ES-I3 (cell line): ENCODE results near the gene SLC9B2.
A peak's percentile ranks its signal among the peaks of the same experiment; 100 is the strongest.

ENCODE experiments used
- H3K36me3 ChIP-seq: 2 replicates; pipeline ENCODE4 v1.6.1; 2013; ENCODE audit warnings: mild to moderate bottlenecking, low read length, control low read depth, moderate library complexity; ENCODE audit not compliant: insufficient read depth
- H3K4me1 ChIP-seq: 2 replicates; pipeline ENCODE4 v1.6.1; 2013; ENCODE audit warnings: mild to moderate bottlenecking, control low read depth, low read length; ENCODE audit not compliant: insufficient read depth
- H3K9ac ChIP-seq: 2 replicates; pipeline ENCODE4 v1.6.1; 2013; ENCODE audit warnings: low read depth, mild to moderate bottlenecking, low read length, moderate library complexity
- H3K9me3 ChIP-seq: 2 replicates; pipeline ENCODE4 v1.6.1; 2013; ENCODE audit warnings: mild to moderate bottlenecking, low read length, moderate library complexity; ENCODE audit not compliant: control insufficient read depth, insufficient read depth

The SLC9B2 gene, protein sequence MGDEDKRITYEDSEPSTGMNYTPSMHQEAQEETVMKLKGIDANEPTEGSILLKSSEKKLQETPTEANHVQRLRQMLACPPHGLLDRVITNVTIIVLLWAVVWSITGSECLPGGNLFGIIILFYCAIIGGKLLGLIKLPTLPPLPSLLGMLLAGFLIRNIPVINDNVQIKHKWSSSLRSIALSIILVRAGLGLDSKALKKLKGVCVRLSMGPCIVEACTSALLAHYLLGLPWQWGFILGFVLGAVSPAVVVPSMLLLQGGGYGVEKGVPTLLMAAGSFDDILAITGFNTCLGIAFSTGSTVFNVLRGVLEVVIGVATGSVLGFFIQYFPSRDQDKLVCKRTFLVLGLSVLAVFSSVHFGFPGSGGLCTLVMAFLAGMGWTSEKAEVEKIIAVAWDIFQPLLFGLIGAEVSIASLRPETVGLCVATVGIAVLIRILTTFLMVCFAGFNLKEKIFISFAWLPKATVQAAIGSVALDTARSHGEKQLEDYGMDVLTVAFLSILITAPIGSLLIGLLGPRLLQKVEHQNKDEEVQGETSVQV

DNA sequence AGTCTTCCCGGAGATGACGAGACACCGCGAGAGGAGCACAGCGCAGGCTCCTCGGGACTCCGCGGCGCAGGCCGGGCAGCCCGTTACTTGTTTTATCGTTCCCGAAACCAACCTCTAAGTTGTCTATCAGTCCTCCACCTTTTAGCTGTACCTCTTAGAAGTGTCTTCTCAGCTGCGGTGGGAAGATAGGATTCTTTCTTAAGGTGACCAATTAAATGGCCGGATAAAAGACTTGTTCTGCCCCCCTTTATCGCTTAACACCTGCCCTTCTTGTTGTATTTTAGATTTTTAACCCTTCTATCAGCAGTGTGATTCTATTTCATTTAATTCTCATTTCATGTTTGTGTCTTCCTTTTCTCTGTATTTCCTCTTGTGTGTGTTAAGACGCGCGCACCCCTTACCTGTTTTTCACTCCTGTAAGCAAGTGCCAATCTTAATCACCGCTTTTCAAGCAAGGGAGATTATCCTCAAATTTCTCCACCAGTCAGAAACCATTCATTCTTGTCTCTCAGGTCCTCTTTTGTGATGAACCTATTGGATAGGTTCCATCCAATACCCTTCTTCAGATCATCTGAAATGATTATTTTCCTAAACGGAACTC, at the start of gene SLC9B2:
TSS of gene SLC9B2 (minus strand) at position 15 of the 601 bp plus-strand sequence. CDS start 9,211 bp downstream, outside the sequence.
- no peaks in the 10 kb centered on the region for H3K4me1 ChIP-seq

DNA sequence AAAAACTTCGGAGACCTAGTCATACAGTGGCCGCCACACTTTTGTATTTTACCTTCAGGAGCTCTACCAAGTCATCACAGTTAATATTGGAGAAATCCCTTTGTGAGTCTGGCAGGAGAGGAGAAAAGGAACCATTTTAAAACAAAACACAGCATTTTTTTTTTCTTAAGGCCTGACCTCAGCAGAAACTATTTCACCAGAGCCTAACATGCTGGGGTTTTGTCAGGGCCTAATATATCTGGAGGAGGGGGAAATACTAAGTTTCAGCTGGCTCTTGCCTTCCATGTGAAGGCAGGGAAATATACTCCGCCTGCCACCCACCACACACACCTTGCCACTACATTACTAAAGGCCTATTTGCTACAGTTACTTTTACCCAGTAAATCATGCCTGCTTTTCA, 49.6 kb upstream of the SLC9B2 start:
- Histone ChIP-seq H3K36me3 (0 out of 2 replicates have a peak, but pooled peaks cover 3% of the 10 kb centered on the region), H3K9me3 (no peaks in the 10 kb centered on the region), H3K9ac (no peak overlapping the region), H3K4me1 (no peaks in the 10 kb centered on the region)

More for the DNA sequence above, at the start of gene SLC9B2:
- H3K9ac ChIP-seq, result peak within 1 kb of the TSS; percentile 89
- H3K36me3 ChIP-seq, result no peaks in the 10 kb centered on the region
- no peaks in the 10 kb centered on the region for H3K9me3 ChIP-seq

DNA sequence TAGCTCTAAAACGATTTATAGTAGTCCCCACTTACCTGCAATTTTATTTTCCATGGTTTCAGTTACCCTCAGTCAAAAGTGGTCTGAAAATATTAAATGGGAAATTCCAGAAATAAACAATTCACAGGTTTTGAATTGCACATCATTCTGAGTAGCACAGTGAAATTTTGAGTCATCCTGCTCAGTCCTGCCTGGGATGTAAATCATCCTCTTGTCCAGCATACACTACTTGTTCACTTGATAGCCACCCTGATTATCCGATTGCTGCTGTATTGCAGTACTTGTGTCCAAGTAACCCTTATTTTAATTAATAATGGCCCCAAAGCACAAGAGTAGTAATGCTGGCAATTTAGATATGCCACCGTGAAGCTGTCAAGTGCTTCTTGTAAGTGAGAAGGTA, 46.6 kb upstream of the SLC9B2 start:
- Histone ChIP-seq H3K9ac (no peak overlapping the region), H3K9me3 (no peaks in the 10 kb centered on the region), H3K36me3 (0 out of 2 replicates have a peak, but pooled peaks cover 3% of the 10 kb centered on the region), H3K4me1 (no peaks in the 10 kb centered on the region)

DNA sequence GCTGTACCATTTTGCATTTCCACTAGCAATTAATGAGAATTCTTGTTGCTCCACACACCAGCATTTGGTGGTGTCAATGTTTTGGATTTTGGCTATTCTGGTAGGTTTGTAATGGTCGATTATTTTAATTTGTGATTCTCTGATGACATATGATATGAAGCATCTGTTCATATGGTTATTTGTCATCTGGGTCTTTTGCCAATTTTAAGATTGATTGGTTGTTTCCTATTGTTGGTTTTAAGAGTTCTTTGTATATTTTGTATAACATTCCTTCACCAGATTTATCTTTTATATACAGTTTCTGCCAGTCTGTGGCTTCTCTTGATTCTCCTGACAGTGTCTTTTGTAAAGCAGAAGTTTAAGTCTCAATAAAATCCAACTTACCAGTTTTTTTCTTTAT, 41.6 kb upstream of the SLC9B2 start:
- Histone ChIP-seq H3K36me3 (0 out of 2 replicates have a peak, but pooled peaks cover 3% of the 10 kb centered on the region), H3K4me1 (no peaks in the 10 kb centered on the region), H3K9ac (no peak overlapping the region), H3K9me3 (no peaks in the 10 kb centered on the region)

DNA sequence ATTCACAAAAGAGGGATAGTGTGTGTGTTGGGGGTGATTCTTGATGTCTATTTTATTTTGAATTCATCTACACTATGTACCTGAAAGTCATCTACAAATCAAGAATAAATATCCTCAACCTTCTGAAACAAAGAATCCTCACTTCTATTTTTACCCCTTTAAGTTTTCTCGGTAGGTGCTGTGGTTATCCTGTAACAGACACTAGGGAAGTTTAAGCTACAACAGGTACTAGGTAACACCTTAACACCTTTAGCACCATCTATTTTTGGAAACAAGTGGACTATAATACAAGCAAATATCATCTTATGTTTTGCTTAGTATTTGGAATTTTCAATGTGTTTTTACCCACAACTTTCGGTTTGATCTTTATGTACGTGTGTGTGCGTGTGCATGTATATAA, 35.0 kb upstream of the SLC9B2 start:
- Histone ChIP-seq H3K4me1 (no peaks in the 10 kb centered on the region), H3K36me3 (peaks cover 6% of the 10 kb centered on the region), H3K9ac (no peak overlapping the region), H3K9me3 (no peaks in the 10 kb centered on the region)

GRCh38 chr4:103108542-103108941, 32.0 kb upstream of the SLC9B2 start:
- Histone ChIP-seq H3K9me3 (no peaks in the 10 kb centered on the region), H3K9ac (no peak overlapping the region), H3K36me3 (peaks cover 9% of the 10 kb centered on the region), H3K4me1 (no peaks in the 10 kb centered on the region)

DNA sequence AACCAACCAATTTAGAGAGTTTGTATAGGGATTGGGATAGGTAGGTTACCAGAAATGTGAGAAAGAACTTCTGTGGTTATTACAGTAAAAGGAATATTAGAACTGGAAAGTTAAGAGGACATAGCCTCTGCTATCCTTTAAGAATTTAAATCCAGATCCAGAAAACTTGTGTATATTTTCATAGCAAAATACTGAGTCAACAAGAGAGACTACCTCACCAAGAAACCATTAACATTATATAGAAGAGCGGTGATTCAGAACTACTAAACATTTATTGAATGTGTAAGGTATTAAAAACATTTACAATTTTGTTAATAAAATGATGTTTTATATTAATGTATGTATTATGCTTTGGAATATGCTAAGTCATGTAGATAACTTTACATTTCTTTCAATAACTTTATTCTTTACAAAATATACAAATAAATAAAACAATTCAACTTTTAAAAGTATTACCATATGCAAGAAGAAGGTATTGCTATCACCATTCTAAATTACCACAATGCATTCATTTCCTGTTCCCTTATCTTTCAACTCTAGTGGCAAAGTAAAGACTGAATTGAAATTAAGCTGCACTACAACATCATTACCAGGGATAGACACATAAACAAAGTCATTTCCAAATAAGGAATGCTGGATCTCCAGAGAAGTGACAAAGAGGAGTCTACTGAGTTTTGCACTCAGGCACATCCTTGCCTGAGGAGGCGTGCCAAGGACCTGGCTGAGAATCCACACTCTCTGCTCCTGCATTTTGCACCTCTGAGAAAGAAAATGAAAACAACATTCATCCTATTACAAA, 29.2 kb upstream of the SLC9B2 start:
- peaks cover 9% of the 10 kb centered on the region for H3K36me3 ChIP-seq
- H3K9ac ChIP-seq, result no peak overlapping the region
- H3K9me3 ChIP-seq, result no peaks in the 10 kb centered on the region
- no peaks in the 10 kb centered on the region for H3K4me1 ChIP-seq

- Histone ChIP-seq H3K9me3 (no peaks in the 10 kb centered on the region), H3K9ac (no peak overlapping the region), H3K36me3 (peaks cover 9% of the 10 kb centered on the region), H3K4me1 (no peaks in the 10 kb centered on the region)
Measured at GRCh38 chr4:103104886-103105285, 28.3 kb upstream of the SLC9B2 start.

DNA sequence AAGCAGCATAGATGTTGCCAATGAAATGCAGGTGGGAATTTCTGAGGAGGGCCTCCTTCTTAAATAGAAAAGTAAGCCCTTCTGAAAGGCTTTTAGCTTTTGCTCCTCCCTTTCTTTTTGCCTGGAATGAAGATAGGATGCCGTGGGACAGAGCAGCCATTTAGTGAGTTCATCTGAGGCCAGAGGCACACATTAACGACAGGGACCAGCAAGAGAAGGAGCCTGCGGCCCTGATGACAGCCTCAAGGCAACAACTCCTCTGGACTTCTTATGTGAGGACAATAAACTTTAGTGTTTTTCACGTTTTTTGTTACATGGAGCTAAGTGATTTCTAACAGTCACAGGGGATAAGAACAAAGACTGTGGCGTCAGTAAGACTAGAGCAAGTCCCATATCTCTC, 24.1 kb upstream of the SLC9B2 start:
- no peaks in the 10 kb centered on the region for H3K9me3 ChIP-seq
- no peak overlapping the region for H3K9ac ChIP-seq
- no peaks in the 10 kb centered on the region for H3K36me3 ChIP-seq
- H3K4me1 ChIP-seq, result peaks cover 5% of the 10 kb centered on the region; the same call in 1 of the 2 replicates

- Histone ChIP-seq H3K4me1 (peaks cover 5% of the 10 kb centered on the region; the same call in 1 of the 2 replicates), H3K9ac (peak within 1 kb of the TSS; percentile 55), H3K36me3 (no peaks in the 10 kb centered on the region), H3K9me3 (no peaks in the 10 kb centered on the region)
Measured at GRCh38 chr4:103099691-103100392, 23.3 kb upstream of the SLC9B2 start, which contains the start of gene BDH2. Gene BDH2 (minus strand): TSS chr4:103099834. CDS start chr4:103096254, 3,580 bp downstream.

DNA sequence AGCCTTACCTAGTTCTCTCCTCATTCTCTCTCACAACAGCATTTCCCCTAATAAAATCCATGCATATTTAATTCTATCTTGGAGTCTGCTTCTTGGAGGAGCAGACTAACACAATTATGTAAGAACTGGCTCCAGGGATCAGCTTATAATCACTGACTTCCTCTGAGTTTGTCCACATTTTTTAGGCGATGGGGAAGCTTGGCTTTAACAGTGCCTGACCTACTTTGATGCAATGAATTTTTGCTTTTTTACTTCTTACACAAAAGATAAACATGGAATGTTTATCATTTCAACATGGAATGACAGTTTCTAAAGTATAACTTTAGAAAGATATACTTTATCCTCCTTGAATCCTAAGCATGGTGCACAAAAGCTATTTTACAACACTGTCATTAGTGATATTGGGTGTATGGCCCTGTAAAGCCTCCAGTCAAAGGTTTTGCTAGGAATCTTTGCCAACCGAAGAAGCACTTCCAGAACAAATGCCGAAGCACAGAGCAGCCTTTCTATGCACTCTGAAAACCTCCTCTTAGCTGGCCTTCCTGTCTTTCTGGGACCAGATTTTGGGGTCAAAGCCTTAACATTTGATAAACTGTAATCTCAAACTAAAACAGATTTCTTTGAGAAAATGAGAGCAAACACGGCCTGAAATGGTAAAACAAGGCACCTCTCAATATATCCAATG, 22.3 kb upstream of the SLC9B2 start:
- H3K9ac ChIP-seq, result peak overlapping the region; percentile 55
- H3K4me1 ChIP-seq, result peaks cover 5% of the 10 kb centered on the region; the same call in 1 of the 2 replicates
- no peaks in the 10 kb centered on the region for H3K36me3 ChIP-seq
- no peaks in the 10 kb centered on the region for H3K9me3 ChIP-seq

DNA sequence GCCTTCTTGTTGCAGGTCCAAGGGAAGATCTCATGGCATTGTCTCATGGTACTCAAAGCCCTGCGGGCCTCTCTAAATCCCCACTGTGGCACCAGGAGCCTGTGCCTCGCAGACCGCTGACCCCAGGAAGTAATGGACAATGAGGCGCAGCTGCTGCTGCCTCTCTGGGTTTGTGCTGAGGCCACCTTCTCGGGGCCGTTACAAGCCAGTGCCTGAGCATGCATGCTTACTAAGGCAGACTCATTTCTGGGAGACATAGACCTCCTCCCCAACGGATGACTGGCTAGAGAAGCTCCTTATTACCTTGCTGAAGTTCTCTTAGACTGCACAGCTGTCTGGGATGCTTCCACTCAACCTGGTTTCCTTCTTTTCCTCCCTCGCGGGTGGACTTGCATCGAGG, 21.8 kb upstream of the SLC9B2 start:
- Histone ChIP-seq H3K9ac (no peak overlapping the region), H3K4me1 (peaks cover 5% of the 10 kb centered on the region; the same call in 1 of the 2 replicates), H3K36me3 (no peaks in the 10 kb centered on the region), H3K9me3 (no peaks in the 10 kb centered on the region)

- Histone ChIP-seq H3K36me3 (no peaks in the 10 kb centered on the region), H3K4me1 (peaks cover 5% of the 10 kb centered on the region; the same call in 1 of the 2 replicates), H3K9ac (no peak overlapping the region), H3K9me3 (no peaks in the 10 kb centered on the region)
Measured at GRCh38 chr4:103097112-103097511, 20.6 kb upstream of the SLC9B2 start.
